HG03575 (cell line): ENCODE data around the gene METTL5.
"Not testable (repeated sequence)": the region's sequence is repeated elsewhere in the genome, so short reads cannot be mapped to it uniquely, and the experiment has no call there.

Experiments
- ATAC-seq: cut with Tn5 transposase; IDR thresholded peaks from one replicate; pipeline ENCODE4 v1.9.1; 2021; ENCODE audit not compliant: unreplicated experiment, insufficient number of reproducible peaks, low FRiP score; ENCODE audit errors: extremely low read depth

Gene METTL5

GRCh38 chr2:169838743-169839489 is 14.2 kb upstream of the METTL5 start:
- no peak for ATAC-seq

DNA sequence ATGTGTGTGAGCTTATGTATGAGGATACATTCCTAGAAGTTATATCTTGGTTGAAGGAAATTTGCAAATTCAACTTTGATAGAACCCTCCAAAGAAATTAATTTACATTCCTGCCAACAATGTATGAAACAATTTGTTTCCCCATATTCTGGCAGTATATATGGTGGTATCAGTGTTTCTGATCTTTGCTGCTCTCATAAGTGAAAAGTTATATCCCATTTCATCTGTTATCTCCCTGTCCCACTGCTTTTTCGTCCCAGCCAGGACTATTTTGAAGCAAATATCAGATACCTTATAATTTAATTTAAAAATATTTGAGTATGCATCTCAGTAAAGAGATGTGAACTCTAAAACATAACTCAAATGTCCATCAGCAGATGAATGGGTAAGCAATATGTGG is 9.7 kb upstream of the METTL5 start:
- ATAC-seq, result no peak

DNA sequence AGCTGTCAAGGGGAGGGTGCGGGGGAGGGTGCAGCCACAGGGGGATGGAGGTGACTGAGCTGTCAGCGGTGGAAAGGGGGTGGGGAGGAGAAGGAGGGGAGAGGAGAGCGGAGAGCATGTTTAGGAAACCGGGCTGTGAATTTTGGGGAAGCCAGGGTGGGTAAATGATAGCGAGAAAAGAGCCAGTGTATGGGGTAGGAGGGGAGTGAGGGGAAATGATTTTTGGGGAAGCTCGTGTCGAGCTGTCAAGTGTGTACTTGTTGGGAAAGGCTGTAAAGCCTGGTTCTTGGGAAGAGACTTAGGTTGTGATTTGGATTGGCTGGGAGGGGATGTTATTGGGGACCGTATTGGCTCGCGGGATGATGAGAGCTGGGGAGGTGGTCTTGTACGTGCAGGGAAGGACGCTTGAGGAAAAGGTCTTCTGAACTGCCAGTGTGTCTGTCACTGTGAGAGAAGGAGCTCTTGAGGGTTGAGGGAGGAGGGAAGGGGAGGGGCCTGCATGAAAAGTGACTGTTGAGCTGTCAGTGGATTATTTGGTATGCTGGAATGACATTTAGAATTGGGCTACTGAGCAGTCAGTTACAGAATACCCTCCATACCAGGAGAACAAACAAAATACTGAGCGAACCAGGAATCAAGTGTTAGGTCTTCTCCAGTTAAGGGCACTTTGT is 3.6 kb upstream of the METTL5 start:
- no peak for ATAC-seq

DNA sequence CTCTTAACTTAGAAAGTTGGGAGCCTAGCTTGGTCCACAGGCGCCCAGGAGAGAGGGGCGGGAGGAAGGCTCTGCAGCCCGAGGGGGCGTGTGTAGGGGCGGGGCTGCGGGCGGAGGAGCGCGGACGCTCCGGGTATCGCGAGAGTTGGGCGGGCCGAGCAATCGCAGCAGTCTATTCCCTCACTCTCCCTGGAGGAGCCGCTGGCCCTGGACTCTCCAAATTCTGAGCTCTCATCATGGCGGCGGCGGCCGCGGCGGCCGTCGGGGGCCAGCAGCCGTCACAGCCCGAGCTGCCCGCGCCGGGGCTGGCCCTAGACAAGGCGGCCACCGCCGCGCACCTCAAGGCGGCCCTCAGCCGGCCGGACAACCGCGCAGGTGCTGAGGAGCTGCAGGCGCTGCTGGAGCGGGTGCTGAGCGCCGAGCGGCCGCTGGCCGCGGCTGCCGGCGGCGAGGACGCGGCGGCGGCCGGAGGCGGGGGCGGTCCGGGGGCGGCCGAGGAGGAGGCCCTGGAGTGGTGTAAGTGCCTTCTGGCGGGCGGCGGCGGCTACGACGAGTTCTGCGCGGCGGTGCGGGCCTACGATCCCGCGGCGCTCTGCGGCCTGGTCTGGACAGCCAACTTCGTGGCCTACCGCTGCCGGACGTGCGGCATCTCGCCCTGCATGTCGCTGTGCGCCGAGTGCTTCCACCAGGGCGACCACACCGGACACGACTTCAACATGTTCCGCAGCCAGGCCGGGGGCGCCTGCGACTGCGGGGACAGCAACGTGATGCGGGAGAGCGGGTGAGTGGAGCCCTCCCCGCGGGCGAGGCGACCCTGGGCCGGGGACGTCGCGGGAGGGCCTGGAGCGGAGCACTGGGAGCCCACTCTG is 2.8 kb upstream of the METTL5 start, which contains the start of gene UBR3:
UBR3 (plus strand) TSS at position 183 of the 869 bp plus-strand sequence; CDS start at position 237, 54 bp downstream.
- ATAC-seq, result peak; percentile 35

GRCh38 chr2:169823996-169824372 is 721 bp downstream of the METTL5 start:
- ATAC-seq, result no peak

DNA sequence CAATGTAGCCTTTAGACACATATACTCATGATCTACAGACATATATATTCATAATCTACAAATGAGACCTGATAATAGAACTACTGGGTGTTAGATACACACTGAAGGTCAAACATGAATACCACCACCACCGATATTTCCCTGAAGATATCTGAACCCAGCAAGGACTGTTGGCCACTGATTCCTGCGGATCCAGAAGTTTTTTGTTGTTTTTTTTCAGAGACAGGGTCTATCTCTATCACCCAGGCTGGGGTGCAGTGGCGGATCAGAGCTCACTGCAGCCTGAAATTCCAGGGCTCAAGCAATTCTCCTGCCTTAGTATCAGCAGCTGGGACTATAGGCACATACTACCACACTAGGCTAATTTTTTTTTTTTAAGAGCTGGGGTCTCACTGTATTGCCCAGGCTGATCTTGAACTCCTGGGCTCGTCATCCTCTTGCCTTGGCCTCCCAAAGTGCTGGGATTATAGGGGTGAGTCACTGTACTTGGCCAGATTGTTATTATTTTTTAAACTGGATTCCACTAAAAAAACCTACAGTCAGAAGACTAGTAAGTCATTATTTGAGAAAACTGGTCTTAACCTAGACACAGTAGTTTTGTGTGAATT is 1.8 kb downstream of the METTL5 start:
- no peak for ATAC-seq

GRCh38 chr2:169822036-169822435 is 2.7 kb downstream of the METTL5 start:
- no peak for ATAC-seq

DNA sequence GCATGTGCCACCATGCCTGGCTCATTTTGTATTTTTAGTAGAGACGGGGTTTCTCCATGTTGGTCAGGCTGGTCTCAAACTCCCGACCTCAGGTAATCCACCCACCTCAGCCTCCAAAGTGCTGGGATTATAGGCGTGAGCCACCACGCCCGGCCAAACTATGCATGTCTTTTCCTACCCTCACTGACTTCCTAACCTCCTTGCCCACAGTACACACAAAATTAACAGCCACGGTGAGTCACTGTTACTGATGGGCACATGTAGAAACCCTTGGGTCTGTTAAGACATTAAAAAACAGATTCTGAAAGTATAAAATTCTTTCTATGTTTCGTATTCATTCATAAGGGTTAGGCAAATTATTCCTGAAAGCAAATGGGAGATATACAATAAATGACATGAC is 4.6 kb downstream of the METTL5 start:
- ATAC-seq, result not testable (repeated sequence)

- no peak for ATAC-seq
Measured at GRCh38 chr2:169819106-169819505, 5.6 kb downstream of the METTL5 start.

DNA sequence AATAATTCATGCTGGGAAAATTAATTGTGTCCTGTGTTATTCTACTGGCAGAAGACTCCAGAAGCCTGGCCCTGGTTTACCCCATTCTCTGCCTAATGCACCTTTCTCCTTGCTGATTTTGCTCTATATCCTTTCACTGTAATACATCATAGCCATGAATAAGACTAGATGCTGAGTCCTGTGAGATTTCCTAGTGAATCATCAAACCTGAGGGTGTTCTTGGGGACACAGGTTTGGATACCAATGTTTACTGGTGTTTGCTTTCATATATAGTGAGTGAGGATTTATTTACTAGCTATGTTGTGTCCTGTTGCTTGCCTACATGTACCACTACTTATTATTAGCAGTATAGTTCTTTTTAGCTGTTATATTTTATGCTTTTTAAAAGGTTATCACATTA is 6.5 kb downstream of the METTL5 start:
- ATAC-seq, result no peak

DNA sequence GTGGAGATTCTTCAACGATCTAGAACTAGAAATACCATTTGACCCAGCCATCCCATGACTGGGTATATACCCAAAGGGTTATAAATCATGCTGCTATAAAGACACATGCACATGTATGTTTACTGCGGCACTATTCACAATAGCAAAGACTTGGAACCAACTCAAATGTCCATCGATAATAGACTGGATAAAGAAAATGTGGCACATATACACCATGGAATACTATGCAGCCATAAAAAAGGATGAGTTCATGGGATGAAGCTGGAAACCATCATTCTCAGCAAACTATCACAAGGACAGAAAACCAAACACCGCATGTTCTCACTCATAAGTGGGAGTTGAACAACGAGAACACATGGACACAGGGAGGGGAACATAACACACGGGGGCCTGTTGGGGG is 7.3 kb downstream of the METTL5 start:
- ATAC-seq, result not testable (repeated sequence)

GRCh38 chr2:169816961-169817360 is 7.7 kb downstream of the METTL5 start:
- ATAC-seq, result not testable (repeated sequence)

- ATAC-seq, result no peak
Measured at GRCh38 chr2:169815849-169816248, 8.9 kb downstream of the METTL5 start.

- ATAC-seq, result no peak
Measured at GRCh38 chr2:169808221-169808620, 16.5 kb downstream of the METTL5 start.

- no peak for ATAC-seq
Measured at GRCh38 chr2:169806586-169806985, 18.1 kb downstream of the METTL5 start.

- no peak for ATAC-seq
Measured at GRCh38 chr2:169803480-169803879, 21.2 kb downstream of the METTL5 start.

- peak; percentile 77 for ATAC-seq
Measured at GRCh38 chr2:169798718-169799592, 25.8 kb downstream of the METTL5 start, which contains the start of gene SSB. Gene SSB (plus strand): TSS chr2:169798871. CDS start chr2:169800961, 2,090 bp downstream.

- ATAC-seq, result no peak
Measured at GRCh38 chr2:169798397-169798717, 26.3 kb downstream of the METTL5 start.
